Activated CD4-positive, alpha-beta T cell treated with anti-CD3 and anti-CD28 coated beads for 24 hours (primary cell): ENCODE measurements around the gene STAMBP.
"Not testable (repeated sequence)": the region's sequence is repeated elsewhere in the genome, so short reads cannot be mapped to it uniquely, and the experiment has no call there.

Experiments used
- DNase-seq, 2 donors: peaks; one replicate each; pipeline ENCODE4 v3.0.0-alpha.2; 2020; ENCODE audit warnings: low read depth in 2 of 2

The STAMBP gene

DNA sequence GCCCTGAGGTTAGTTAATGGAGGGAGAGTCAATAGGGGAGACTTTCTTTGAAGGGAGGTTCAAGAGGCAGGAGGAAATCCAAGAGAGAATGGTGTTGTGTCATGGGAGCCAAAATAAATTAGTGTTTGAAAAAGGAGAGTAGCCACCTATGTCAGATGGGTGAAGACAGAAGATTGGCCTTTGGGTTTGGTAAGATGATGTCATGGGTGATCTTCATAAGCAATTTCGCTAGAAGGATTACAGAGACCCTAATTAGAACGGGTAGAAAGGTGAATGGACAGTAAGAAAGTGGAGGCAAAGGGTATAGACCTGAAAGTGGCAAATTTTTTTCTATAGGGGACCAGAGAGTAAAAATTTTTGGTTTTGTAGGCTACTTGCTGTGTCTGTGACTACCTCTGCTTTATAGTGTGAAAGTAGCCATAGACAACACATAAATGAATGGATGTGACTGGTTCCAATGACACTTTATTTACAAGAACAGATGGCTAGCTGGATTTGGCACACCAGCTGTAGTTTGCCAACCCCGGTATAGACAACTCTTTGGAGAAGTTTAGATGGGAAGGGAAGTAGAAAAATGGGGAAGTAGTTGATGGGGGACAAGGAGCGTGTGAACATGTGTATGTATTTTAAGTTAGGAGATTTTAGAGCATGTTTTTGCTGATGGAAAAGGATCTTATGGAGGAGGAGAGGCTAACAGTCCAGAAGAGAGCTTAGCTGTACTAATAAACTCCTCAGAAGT is 9.3 kb downstream of the STAMBP start:
- DNase-seq = no peak

DNA sequence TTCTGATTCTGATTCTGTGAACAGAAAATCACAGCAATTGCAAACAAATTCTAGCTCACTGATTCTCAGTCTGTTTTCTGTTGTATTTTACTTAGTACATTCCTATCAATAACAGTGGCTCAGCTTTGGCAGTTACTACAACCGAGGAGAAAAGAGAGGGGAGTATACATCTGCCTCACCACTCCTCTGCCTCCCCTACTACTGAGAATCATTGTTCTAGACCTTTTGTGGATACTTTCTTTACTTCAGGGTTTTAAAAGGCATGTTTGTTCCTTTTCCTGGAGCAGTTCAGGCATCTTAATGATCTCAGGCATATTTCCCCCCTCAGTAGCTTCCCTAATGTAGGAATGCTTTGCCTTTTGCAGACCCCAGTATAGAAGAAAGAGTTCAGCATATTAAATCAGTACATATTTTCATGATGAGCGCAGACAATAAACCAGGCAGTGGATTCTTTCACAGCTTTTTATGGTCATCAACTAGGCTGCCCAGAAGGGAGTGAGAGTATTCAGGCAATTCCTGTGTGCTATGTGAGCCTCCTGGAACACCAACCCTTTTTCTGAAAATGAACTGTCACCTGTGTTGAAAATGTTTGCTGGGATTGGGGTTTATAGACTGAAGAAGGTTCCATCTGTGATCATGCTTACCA is 10.3 kb downstream of the STAMBP start:
- DNase-seq = no peak

DNA sequence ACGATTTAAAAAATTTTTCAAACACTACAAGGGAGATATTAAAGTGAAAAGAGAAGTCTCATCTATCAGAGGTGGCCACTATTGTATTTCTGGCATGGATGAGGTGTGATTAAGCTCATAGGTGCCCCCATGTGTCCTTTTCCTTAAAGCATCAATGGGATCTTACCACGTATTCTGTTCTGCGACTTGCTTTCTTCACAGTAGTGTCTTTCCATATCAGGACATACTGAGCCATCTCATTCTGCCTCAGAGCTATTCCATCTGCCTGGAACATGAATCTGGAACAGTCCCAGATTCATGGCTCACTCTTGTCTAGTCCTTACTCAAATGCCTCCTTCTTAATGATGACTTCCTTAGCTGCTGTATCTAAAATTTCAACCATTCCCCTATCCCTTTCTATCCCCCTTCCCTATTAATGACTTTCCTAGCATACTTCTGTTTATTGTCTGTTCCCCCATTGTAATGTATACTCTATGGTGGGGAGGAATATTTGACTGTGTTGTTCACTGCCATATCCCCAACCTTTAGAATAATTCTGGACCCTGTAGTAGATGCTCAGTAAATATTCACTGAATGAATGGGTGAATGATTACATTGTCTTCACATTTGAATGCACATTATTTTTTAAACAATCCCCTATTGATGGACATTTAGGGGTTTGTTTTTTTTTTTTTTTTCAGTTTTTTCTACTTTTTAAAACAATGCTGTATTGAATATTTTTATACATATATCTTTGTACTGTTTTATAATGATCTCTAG is 11.1 kb downstream of the STAMBP start:
- DNase-seq = no peak

DNA sequence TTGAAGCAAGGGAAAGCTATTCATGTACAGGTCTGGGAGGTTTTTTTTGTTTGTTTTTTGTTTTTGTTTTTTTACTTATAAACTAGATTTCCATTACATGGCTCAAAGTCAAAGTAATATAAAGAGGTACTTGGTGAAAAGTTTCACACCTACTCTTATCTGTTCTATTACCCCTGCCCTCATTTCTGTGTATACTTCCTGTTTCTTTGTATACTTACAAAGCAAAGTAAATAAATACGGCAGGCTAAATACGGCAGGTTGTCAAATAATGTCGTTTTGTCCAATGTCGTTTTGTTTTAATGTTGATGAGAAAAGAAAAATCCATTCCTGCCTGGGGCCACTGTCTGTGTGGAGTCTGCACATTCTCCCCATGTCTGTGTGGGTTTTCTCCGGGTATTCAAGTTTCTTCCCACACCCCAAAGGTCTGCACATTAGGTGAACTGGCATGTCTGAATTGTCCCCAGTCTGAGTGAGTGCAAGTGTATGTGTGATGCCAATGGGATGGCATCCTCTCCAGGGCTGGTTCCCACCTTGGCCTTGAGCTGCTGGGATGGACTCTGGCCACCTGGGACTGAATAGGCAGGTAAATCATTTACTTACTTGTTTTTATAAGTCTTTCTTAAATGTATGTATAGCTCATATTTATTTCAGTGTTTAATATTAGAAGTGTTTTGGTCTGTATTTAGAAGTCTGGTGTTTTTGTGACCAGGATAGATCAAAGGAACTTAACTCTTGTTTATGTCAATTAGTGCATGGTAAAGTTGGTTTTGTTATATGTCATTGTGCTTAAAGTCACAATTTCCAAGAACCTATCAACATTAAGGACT is 13.4 kb downstream of the STAMBP start:
- DNase-seq = no peak

DNA sequence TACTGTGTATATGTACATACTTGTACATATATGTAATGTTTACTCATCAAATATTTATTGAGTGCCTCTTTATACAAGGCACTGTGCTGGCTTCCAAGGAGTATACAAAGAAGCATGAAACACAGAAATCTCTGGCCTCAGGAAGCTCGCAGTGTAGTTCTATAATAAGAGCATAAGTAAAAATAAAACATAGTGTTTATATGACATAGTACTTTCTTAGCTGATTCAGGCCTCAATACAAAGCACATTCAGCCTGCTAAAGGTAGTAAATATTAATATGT is 13.9 kb downstream of the STAMBP start:
- DNase-seq = no peak

DNA sequence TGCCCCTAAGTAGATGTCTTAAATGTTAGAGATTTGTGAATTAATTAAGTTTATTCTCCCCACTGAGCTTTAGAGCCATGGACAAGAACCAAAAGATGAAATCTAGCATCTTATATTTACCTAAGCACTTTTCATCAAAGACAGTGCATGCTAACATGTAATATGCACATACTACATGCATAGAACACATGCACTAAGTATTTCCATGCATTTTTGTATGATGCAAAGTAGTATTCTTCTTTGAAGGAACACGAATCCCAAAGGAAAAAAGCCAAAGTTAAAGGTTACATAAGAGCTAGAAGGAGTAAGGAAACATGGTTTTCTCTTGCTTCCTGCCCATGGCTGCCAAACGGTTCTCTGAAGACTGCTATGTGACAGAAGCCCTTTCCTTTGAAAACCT is 15.3 kb downstream of the STAMBP start:
- DNase-seq = no peak

DNA sequence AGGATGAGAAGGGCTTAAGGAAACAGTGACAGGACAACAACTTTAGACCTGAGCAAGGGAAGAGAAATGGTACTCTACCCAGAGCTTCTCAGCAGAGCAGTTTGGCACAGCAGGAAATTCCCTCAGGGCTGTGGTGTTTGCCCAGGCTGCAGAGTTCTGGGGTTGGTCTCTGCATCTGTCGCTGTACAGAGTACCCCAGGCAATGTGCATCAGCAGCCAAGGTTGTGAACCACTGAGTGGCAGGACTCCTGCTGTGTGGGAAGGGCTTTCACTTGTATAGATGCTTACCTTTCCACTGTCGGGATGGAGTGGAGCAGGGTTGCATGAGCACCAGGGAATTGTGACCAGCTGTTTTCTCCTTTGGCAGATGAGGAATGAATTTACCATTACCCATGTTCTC is 21.2 kb downstream of the STAMBP start:
- DNase-seq = no peak

DNA sequence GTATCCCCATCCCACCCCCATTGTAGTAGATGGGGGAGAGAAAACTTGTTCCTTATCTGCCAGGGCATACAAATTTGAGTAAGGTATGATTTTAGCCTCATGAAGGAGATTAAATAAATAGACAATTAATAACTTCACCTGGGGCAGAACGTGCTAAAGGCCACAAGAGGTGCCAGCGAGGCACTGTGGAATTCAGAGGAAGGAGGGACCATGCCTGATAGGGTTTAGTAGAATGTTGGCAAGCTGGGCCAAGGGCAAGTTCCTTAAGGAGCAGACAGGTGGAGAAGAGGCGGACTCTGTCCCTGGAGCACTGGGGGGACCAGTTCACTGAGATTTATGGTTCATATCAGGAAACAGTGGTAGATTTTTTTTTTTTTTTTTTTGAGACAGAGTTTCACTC is 22.5 kb downstream of the STAMBP start:
- DNase-seq = no peak

DNA sequence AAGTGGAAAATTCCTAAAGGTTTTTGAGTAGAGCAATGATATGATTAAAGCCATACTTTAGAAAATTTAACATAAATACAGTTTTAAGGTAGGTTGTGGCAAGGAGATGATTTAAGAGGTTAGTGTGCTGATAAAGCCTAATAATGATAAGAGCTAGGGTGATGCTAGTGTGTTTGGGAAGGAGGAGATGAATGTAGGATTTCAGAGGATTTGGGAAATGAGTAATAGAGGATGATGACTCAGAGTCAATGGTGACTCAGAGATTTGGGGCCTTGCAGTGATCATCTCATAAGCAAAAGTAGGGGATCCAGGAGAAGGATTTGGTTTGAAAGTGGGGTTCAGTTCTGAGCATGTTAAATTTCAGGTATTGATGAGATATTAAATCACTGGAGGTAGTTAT is 23.3 kb downstream of the STAMBP start:
- no peak for DNase-seq

DNA sequence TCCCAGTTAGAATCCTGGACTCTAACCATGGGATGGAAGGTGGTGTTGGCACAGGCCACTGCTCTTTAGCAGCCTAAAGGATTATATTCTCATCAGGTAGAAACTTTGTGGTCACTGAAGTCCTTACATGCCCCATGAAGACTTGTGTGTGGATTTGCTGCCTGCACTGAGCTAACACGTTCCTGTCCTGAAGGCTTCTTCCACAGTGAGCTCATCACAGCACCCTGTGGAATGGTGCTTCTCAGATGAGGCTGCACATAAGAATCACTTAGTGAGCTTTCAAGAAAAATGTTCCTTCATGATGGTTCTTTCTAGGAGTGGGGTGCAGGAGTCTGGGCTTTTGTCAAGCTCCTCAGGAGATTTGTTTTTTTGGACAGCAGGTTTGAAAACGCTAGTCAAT is 26.8 kb downstream of the STAMBP start:
- DNase-seq = no peak

DNA sequence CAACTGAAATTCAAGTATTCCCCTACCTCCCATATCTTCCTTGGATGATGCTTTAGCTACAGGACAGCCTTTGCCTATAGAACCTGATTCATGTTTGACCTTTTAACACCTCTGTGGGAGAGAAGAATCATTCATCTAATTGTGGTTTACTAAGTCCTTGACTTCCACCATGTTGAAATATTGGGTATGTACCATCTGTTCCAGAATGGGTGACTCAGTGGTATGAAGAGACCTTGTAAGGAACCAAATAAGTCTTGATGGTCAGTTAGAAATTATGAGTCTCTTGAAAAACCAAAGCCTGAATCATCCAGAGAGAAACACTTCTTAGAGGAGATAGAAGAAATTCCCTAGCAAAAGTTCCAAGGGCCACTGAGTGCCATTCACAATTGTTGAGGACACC is 27.5 kb downstream of the STAMBP start:
- DNase-seq = no peak

DNA sequence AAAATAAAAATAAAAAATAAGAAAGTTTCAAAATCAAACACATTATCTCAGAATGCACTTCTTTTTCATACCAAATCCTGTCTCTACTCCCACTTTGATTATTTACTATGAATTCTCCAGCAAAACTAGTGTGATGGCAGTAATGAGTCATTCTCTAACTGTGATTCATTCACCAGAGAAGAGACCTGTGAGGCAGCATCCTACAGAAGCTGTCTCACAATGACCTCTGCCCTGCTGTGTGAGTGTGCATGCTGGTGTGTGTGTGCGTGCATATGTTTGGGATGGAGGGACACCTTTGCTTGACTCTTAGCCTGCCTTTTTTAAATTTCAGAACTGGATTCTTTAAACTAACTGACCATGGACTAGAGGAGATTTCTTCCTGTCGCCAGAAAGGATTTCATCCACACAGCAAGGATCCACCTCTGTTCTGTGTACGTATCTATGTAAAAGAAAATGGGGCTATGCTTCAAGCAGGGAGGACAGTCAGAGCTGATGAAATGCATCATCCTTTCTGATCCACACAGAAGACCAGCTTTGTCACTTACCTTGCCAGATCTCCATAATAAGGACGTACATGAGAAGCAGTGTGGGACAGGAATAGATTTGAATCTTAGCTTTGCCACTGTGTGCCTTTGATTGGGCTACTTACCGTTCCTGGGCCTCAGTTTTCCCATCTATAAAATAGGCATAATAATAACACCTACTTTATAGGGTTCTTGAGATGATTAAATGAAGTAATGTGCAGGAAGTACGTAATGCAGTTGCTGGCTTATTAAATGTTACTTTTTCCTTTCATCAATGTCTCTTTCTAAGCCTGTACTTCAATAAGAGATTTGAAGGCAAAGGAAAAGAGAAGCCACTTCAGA is 31.2 kb downstream of the STAMBP start:
- peak; percentile 15 to 20 for DNase-seq

DNA sequence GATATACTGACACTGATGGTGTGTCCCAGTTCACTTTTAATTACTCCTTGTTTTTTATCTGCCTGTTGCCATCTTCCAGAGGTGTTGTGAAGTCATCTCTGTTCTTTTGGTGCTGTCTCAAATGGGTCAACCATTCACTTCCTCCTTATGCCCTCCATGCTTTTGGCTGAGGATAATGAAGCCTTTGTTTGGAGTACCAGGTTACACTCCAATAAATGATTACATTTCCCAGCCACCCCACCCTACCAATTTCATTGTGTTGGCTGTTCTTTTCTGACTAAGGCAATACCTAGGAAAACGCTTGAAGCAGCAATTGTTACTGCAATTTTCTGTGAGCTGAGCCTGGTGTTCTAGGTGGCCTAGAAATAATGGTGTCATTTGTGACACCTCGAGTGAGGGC is 34.2 kb downstream of the STAMBP start:
- DNase-seq = no peak

DNA sequence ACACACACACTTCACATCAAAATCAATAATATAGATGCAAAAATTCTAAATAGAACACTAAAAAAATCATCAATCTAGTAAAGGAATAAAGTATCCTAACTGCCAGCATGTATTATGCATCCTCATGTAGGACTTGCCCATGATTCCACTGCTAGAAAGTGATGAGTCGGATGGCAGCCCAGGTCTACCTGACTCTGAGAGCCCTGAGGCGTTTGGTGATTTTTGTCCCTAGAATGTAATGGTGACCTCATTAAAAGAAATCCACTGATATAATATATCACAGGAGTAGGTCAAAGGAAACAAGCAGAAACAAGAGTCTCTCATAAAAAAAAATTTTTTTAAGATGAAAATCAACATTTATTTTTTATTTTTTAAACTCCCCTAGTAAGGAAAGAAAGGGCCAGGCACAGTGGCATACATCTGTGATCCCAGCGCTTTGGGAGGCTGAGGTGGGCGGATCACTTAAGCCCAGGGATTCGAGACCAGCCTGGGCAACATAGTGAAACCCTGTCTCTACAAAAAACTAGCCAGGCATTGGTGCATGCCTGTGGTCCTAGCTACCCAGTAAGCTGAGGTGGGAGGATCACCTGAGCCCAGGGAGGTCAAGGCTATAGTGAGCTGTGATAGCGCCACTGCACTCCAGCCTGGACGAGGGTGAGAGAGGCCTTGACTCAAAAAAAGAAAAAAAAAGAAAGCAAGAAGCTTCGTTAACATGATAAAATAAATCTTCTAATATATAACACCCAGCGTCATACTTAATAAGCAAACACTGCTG is 39.6 kb downstream of the STAMBP start:
- no peak for DNase-seq

DNA sequence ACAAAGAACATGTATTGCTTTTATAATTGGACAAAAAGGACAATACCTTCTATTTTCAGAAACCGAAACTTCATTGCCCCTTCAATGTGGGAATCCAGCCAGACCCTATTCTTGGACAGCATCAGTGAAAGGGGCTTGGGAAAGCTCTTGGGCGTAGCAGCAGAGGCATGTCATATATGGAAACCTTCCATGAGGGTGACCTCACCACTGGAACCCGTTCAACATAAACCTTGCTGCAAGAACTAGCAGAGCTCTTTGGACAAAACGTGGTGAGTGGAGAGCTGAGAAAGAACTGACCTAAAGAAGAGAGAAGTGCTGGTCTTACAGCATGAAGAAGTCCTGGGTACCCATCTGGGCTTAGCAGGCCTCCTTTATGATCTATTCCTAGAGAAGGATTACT is 41.3 kb downstream of the STAMBP start:
- no peak for DNase-seq

DNA sequence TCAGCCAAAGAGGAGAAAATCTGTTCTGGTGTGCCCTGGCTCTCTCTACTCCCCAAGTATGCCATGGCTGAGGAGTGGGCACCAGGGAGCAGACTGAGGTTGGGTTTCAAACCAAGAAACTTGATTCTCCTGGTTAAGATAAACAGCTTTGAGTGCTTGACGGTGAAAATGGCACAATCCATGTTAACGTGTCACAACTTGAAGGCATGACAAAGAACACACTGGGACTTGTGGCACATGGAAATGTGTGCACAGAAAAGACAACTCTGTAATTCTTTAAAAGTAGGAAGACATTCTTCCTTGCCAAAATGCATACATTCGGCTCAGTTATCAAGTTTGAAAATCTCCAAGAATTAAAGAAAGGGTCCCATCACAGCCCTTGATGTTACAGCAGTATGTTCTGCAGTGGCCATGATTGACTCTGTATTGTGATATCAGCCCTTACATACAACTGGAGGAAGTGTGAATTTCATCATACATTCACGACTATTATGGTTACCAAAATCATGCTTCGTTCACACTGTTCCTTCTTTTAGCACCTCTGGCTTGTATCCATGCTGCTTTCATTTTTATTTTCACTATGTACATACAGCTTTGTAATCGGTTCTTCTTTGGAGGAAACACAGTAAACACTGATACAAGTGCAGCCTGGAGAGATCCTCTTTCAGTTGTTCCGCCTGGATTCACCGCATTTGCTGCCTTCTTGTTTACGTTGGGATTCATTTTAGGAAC is 48.5 kb downstream of the STAMBP start:
- DNase-seq = no peak

DNA sequence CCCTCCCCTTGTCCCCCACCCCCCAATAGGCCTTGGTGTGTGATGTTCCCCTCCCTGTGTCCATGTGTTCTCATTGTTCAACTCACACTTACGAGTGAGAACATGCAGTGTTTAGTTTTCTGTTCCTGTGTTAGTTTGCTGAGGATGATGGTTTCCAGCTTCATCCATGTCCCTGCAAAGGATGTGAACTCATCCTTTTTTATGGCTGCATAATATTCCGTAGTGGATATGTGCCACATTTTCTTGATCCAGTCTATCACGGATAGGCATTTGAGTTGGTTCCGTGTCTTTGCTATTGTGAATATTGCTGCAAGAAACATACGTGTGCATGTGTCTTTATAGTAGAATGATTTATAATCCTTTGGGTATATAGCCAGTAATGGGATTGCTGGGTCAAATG is 49.2 kb downstream of the STAMBP start:
- DNase-seq = not testable (repeated sequence)

DNA sequence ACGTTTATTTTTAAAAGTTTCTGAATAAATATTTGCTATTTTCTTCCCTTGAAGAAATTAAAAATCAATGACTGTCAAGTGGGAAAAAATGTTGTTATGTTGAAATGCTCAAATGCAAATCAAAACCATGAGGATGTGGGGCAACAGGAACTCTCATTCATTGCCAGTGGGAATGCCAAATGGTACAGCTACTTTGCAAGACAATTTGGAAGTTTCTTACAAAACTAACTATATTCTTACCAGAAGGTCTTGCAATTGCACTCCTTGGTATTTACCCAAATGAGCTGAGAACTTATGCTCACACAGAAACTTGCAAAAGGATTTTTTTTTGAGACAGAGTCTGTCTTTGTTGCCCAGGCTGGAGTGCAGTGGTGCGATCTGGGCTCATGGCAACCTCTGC is 56.6 kb downstream of the STAMBP start:
- no peak for DNase-seq

DNA sequence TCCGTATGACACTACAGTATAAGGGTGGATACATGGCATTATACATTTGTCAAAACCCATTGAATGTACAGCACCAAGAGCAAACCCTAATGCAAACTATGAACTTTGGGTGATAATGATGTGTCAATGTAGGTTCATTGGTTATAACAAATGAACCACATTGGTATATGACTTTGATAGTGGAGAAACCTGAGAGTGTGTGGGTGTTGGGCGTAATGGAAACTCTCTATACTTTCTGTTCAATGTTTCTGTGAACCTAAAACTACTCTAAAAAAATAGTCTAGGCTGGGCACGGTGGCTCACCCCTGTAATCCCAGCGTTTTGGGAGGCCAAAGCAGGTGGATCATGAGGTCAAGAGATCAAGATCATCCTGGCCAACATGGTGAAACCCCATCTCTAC is 57.6 kb downstream of the STAMBP start:
- peak; percentile 31 to 52 for DNase-seq
